Measurements from ENCODE around the gene SCAMP4.
"Not testable (repeated sequence)": the region's sequence is repeated elsewhere in the genome, so short reads cannot be mapped to it uniquely, and the experiment has no call there.

The SCAMP4 gene

DNA sequence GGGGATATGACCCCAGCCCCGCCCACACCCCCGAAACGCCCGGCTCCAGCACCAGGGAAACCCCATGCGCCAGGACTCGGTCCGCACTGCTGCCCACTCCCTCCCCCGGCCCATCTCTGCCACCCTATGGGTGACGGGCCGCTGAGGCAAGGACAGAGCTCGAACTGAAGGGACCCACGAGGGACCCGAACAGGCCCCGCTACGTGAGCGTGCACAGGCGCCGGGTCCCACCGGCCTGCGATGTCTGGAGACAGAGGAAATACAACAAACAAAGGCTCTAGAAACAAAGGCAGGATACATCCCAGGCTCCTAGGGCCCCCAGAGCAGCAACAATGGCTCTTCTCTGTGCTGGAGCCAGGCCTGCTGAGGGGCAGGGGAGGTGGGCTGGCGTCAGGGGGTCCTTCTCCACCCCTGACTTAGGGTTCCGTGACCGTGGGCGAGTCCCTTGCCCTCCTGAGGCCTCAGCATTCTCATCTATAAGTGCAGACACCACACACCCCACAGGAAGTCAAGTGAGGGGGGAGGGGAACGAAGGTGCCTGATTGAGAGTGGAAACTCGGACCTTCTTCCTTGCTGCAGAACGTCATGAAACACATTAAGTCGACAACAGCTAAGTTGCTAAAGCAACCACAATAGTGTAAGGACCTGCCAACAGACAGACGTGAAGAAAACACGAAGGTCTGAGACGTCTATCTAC is 23.0 kb upstream of the SCAMP4 start:
- peak in 25 of 56 donors; percentile 19 to 76 (median 52) for DNase-seq

DNA sequence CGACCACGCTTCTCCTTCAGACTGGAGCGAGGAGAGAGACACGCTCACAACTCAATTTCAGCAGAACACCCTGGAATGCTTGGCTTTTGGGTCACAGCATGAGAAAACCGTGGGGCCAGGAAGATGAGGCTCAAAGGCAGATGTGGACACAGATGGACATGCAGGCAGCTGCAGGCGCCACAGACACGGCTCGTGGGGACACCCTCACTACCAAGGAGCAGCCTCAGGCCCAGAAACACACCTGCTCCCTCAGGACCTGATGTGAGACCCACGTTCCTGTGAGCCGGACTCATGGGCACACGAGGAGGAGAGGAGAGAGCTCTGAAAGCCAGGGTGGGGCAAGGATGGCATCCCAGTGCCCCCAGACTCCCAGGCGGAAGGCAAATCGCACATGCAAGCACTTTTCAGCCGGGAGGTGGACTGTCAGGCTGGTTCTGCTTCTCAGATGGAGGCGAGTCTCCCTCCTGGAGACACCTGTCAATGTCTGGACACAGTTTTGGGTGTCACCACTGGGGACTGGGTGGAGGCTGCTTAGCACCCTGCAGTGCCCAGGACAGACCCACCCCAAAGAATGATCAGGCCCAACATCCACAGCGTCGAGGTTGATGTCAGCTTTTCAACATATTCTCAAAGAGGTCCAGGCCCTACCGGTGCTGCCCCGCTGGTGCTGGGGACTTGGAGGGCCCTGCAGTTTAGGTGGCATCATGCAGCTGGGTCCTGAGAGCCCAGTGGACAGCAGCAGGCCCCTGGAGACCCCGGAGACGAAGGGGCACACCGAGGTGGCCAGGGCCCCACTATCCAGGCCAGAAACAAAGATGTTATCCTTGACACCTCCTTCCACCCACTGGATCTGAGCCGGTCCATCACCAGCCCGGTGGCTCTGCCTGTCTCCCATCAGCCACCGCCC is 22.2 kb upstream of the SCAMP4 start:
- peak in 3 of 56 donors; percentile 19 to 40 (median 30) for DNase-seq

DNA sequence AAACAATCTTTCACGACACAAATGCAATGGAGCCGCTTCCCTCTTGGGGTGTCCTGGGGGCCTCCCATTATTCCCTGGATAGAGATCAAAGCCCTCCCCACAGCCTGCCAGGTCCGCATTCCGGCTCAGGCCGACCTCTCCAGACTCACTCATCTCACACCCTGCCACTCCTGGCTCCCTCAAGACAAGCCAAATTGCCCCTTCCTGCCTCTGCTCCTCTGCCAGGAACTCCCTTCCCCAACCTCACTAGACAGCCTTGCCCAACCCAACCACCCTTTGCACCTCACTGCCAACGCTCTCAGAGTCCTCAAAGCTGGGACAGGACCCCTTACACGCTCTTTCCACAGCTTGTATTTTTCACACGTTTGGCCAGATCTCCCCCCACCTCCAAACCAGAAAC is 21.4 kb upstream of the SCAMP4 start:
- DNase-seq: no peak

DNA sequence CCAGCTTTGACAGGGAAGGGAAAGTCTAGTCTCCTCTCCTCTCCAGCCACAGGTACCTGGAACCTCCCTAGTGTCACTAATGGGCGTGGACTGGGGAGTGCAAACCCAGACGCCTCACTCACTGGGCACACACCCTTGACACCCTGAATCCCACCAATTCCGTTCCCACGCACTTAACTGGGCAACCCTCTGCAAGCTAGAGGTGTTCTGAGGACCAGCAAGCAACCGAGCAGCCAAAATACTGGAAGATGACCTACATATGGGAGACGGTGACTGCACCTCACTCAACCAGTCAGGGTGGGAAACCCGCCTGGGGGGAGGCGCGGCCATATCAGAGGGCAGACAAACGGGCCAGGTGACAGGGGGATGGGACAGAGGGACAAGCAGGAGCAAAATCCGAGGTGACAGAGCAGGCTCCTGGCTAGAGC is 20.9 kb upstream of the SCAMP4 start:
- no peak for DNase-seq

DNA sequence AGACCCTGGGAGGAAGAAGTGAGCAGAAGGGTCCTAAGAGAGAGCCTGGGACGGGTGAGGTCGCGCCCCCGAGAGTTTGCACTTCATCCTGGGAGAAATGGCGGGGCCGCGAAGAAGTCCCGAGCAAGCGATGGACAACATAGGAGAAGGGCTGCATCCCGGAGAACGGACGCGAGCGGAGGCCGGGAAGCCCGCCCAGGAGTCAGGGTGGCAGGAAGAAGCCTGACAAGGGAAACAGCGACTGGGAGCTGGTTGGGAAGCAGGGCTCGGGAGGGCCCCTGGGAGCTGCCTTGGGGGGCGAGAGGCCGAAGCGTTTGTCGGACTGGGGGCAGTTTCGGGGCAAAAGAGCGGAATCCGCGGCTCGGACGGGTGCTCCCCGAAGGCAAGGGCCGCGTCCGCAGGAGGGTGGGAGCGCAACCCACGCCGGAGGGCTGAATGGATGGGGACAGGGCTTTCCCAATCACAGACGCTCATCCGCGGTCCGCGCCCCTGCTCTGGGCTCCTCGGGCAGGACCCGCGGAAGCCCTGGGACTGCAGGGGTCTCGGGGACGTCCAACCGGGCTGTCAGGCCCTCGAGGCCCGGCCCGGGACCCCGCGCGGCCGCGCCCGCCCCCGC is 20.4 kb upstream of the SCAMP4 start:
- peak in 2 of 56 donors; percentile 20 to 50 for DNase-seq

DNA sequence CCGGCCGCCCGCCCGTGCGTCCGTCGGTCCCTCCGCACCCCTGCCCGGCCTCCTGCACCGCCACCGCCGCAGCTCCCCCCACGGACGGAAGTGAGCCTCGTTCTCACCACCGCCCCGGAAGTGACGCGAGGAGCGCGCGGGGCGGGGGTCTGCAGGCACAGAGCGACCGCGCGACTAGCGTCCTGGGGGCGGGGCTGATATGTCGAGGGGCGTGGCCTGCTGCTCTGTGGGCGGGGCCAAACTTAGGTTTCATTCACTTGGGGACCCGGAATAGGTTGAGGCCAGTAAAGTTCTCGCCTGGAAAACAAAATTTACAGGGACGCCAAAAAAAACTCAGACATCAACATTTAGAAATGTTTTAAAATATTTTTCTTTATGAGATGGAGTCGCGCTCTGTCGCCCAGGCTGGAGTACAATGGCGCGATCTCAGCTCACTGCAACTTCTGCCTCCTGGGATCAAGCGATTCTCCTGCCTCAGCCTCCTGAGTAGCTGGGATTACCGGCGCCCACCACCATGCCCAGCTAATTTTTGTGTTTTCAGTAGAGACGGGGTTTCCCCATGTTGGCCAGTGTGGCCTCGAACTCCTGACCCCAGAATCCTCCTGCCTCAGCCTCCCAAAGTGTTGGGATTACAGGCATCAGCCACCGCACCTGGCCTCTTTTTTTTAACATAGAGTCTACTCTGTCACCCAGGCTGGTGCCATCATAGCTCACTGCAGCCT is 19.6 kb upstream of the SCAMP4 start, which contains the start of gene ABHD17A:
Gene ABHD17A, minus strand, starts transcription at position 99 of the 722 bp plus-strand sequence. CDS start 3,930 bp downstream, outside the sequence.
- peak in 55 of 56 donors; percentile 55 to 95 (median 86) for DNase-seq

DNA sequence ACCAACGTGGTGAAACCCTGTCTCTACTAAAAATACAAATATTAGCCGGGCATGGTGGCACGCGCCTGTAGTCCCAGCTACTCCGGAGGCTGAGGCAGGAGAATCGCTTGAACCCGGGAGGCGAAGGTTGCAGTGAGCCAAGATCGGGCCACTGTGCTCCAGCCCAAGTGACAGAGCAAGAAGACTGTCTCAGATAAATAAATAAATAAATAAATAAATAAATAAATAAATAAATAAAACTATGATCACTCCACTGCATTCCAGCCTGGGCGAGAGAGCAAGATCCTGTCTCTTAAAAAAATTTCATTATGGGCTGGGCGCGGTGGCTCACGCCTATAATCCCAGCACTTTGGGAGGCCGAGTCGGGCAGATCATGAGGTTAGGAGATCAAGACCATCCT is 18.8 kb upstream of the SCAMP4 start:
- DNase-seq: not testable (repeated sequence)

DNA sequence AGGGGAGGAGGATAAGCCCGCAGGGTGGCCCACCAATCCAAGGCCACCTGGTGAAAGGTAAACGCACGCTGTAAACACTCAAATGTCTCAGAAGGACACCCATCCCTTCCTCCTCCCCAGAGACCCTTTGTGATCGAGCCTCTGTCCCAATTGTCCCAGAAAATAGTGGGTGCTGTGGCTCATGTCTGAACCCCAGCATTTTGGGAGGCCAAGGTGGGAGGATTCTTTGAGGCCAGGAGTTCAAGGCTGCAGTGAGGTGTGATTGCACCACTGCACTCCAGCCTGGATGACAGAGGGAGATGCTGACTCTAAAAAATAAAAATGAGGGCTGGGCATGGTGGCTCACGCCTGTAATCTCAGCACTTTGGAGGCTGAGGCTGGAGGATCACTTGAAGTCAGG is 16.8 kb upstream of the SCAMP4 start:
- no peak for DNase-seq

DNA sequence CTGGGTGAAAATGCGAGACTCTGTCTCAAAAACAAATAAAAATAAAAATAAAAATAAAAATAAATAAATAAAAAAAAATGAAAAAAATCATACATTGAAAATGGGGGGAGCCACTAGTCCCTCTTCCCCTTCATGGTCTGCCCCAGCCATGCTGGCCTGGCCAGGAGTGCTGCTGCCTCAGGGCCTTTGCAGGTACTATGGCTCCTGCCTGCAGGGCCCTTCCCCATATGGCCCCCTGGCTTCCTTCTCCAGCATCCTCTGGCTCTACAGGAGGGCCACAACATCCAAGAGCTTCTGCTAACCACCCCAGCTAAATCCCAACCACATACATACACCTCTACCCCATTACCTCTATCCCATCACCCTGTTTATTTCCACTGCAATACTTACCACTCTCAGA is 15.3 kb upstream of the SCAMP4 start:
- DNase-seq: no peak

DNA sequence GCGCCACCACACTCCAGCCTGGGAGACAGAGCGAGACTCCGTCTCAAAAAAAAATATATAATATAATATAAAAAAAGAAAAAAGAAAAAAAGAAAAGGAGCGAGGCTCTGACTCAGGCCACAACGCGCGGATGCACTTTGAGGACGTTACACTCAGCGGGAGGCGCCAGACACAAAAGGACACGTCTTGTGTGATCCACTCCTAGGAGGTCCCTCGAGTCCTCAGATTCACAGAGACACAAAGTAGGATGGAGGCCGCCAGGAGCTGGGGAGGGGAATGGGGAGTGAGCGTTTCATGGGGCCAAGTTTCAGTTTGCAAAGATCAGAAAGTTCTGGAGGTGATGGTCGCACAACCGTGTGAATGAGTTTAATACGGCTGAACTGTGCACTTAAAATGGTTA is 11.4 kb upstream of the SCAMP4 start:
- DNase-seq: no peak

DNA sequence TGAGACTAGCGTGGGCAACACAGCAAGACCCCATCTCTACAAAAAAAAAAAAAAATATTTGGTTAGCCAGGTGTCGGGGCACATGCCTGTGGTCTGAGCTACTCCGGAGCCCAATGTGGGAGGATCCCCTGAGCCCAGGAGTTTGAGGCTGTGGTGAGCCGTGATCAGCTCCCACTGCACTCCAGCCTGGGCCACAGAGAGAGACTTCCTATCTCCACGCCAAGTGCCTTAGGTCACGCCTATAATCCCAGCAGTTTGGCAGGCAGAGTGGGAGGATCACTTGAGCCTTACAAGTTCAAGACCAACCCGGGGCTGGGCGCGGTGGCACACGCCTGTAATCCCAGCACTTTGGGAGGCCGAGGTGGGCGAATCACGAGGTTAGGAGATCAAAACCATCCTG is 8.7 kb upstream of the SCAMP4 start:
- no peak for DNase-seq

GRCh38 chr19:1901940-1902404 is 3.2 kb upstream of the SCAMP4 start:
- peak in 9 of 56 donors; percentile 7 to 54 (median 17) for DNase-seq

DNA sequence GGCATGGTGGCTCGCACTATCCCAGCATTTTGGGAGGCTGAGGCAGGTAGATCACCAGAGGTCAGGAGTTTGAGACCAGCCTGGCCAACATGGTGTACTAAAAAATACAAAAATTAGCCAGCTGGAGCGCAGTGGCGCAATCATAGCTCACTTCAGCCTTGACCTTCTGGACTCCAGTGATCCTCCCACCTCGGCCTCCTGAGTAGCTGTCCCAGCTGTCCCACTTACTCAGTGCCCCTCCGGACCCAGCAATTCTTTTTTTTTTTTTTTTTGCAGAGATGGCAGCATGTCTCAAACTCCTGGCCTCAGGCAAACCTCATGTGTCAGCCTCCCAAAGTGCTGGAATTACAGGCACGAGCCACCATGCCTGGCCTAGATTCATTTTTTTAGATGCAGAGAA is 2.3 kb upstream of the SCAMP4 start:
- no peak for DNase-seq

DNA sequence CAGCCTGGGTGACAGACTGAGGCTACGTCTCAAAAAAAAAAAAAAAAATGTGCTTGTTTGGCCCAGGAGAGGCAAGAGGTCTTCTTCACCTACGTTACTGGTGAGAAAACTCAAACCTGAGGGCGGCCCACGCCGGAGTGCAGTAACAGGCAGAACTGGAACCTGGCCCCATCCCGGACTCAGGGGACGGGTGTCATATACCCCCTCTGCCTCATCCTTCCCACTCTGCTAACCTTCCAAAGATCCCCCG is 414 bp upstream of the SCAMP4 start:
- no peak for DNase-seq

GRCh38 chr19:1905863-1906375 is 720 bp downstream of the SCAMP4 start:
- DNase-seq: peak in 1 of 56 donors; percentile 43

DNA sequence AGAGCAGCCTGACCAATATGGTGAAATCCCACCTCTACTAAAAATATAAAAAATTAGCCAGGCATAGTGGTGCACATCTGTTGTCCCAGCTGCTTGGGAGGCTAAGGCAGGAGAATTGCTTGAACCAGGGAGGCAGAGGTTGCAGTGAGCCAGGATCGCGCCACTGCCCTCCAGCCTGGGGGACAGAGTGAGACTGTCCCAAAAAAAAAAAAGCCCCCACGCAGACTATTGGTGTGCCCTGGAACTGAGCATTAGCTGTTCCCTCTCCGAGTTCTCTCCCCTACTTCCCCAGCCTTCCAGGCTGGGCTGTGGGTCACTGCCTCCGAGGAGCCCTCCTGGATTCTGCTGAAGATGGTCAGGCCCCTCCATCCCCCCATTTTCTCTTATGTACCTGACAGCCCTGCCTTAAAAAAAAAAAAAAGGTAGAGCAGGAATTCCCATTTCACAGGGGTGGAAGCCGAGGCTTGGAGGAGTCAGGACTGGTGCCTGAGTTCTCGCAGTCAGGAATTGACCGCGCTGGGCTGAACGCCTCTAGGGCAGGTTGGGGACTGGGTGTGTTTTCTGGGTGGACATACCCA is 1.9 kb downstream of the SCAMP4 start:
- no peak for DNase-seq

GRCh38 chr19:1907563-1908363 is 2.6 kb downstream of the SCAMP4 start:
- DNase-seq: peak in 27 of 56 donors; percentile 14 to 72 (median 40)

DNA sequence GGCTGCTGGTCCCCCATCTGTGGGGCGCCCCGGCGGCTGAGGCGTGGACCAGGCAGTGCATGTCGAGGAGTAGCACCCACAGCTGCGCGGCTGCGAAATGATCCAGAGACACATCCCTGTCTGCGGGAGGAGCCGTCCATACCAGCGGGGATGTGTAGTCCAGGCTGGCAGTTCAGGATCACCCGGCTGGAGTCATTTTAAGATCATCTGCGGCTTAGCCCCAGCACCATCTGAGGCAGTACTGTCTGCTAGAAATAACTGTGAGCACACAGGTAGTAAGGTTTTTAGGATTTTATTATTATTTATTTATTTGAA is 3.1 kb downstream of the SCAMP4 start:
- peak in 4 of 56 donors; percentile 25 to 57 (median 52) for DNase-seq

- DNase-seq: peak in 4 of 56 donors; percentile 18 to 46 (median 34)
Observed at GRCh38 chr19:1909761-1910080, 4.5 kb downstream of the SCAMP4 start.

GRCh38 chr19:1910177-1910576 is 5.0 kb downstream of the SCAMP4 start:
- DNase-seq: peak in 18 of 56 donors; percentile 8 to 42 (median 26)

All from amygdala (tissue), 56 donors.